Heart right ventricle (tissue), 16 donors: ENCODE data around the gene TMEM95. TPM values are rescaled to one million over a fixed set of nuclear protein-coding genes. Genes with fewer than 3 reads are reported as not detected.

ENCODE experiments used
- ATAC-seq, 8 donors: fragments of 200-7000 bp; cut with Tn5 transposase; one replicate each; pipeline ENCODE4 v1.9.1; 2020; ENCODE audit warnings: mild to moderate bottlenecking in 8 of 8, moderate library complexity in 8 of 8, moderate number of reproducible peaks in 1 of 8
- DNase-seq, 2 donors: peaks; one replicate each; pipeline ENCODE4 v3.0.0-alpha.2; 2020
- H3K27ac ChIP-seq, 10 donors: fragments of 200-600 bp; sonication (generic) in 2 of 10; one replicate each; pipeline versions ENCODE4 v1.5.0 to v1.8.0; 2020 to 2022; ENCODE audit warnings: mild to moderate bottlenecking in 3 of 10
- H3K27me3 ChIP-seq, 7 donors: fragments of 200-600 bp; one replicate each; pipeline ENCODE4 v1.8.0; 2021 to 2022; ENCODE audit warnings: mild to moderate bottlenecking in 2 of 7
- H3K36me3 ChIP-seq, 9 donors: fragments of 200-600 bp; sonication (generic) in 1 of 9; one replicate each; pipeline versions ENCODE4 v1.5.0 to v1.8.0; 2020 to 2022; ENCODE audit warnings: mild to moderate bottlenecking in 2 of 9
- H3K4me1 ChIP-seq, 9 donors: fragments of 200-600 bp; sonication (generic) in 1 of 9; one replicate each; pipeline versions ENCODE4 v1.5.0 to v1.8.0; 2020 to 2022; ENCODE audit warnings: mild to moderate bottlenecking in 4 of 9
- H3K4me3 ChIP-seq, 10 donors: fragments of 200-600 bp; sonication (generic) in 2 of 10; one replicate each; pipeline versions ENCODE4 v1.5.0 to v1.8.0; 2020 to 2022; ENCODE audit warnings: mild to moderate bottlenecking in 7 of 10, moderate library complexity in 2 of 10
- H3K9me3 ChIP-seq, 11 donors: fragments of 200-600 bp in 10 of 11; sonication (generic) in 2 of 11; one replicate each; pipeline versions ENCODE4 v1.5.0 to v1.8.0; 2013 to 2022; ENCODE audit warnings: mild to moderate bottlenecking in 2 of 11, control low read depth in 1 of 11, moderate library complexity in 1 of 11
- WGBS, 2 donors: extraction: QIAGEN DNeasy Blood & Tissue Kit; methylation state at CpG; one replicate each; pipeline ENCODE4 v1.1.7; 2013; ENCODE audit warnings: inconsistent platforms in 1 of 2; 5-methylcytosine and 5-hydroxymethylcytosine counted together
- intact Hi-C, 10 donors: fragments of 100-400 bp; cut with DNase I; formaldehyde crosslinking; loops; one replicate each; pipeline versions ENCODE4 v1.11.1 to v1.14.2; 2022
- polyA plus RNA-seq, 2 donors: library from polyadenylated mRNA; stranded (reverse); fragments of 200-250 nt; gene quantifications; one replicate each; pipeline ENCODE4 v1.2.3, GENCODE V29; 2013
- total RNA-seq, 10 donors: library from RNA; stranded (reverse); fragmentation: NEBNext Ultra II Directional in 3 of 10; extraction: Animal tissue kit (Norgen Biotek cat#: 25700) in 3 of 10; gene quantifications; one replicate each; pipeline versions ENCODE4 v1.2.1 to v1.2.4, GENCODE V29; 2021 to 2023
- TF ChIP-seq, protein P1 (sequence below), 9 donors: fragments of 200-600 bp; sonication (generic) in 2 of 9; IDR thresholded peaks; one replicate each; pipeline versions ENCODE4 v1.5.0 to v1.8.0; 2021 to 2022; ENCODE audit warnings: antibody characterized with exemption in 9 of 9, mild to moderate bottlenecking in 5 of 9, moderate library complexity in 1 of 9
- donor health status: Arrhythmogenic right ventricular cardiomyopathy.
- donor health status: ischemic (EF 13 %, LVEDD 7.1; RV severe dilation, severe dysfunction).
- donor health status: healthy with polysubstance abuse.
- donor health status: DM: no; HTN: yes; CAD: no.
- donor health status: DM: no; HTN: no; CAD: no.
- donor health status: ischemic (EF 25% LVEDD 6.9; RV normal size, moderate dysfunction).
- donor health status: ischemic (EF 25% LVEDD 5.7; RV mildly dilated, moderate dysfunction).
- donor health status: healthy.
- donor health status: DM: yes; HTN: yes; CAD: no.
- donor health status: Ischemic cardiomyopathy.
- donor health status: ischemic (EF 35%, LVEDD 5.7; RV mildly dilated, moderate dysfunction).
- donor health status: nonischemic (EF 11% LVEDD 7.7; RV severe dilation, severe dysfunction).
- donor health status: DM: yes; HTN: yes; CAD: no.
- donor health status: PGD.
- donor health status: ischemic (EF 29% LVEDD 5.4; RV normal size, mild dysfunction).
- donor health status: nonischemic (EF 23%, LVEDD 6.1; RV moderate dilation, normal function).

Gene TMEM95
- total and polyA plus RNA-seq, 12 donors, result 0.39 TPM; not detected in 11

DNA sequence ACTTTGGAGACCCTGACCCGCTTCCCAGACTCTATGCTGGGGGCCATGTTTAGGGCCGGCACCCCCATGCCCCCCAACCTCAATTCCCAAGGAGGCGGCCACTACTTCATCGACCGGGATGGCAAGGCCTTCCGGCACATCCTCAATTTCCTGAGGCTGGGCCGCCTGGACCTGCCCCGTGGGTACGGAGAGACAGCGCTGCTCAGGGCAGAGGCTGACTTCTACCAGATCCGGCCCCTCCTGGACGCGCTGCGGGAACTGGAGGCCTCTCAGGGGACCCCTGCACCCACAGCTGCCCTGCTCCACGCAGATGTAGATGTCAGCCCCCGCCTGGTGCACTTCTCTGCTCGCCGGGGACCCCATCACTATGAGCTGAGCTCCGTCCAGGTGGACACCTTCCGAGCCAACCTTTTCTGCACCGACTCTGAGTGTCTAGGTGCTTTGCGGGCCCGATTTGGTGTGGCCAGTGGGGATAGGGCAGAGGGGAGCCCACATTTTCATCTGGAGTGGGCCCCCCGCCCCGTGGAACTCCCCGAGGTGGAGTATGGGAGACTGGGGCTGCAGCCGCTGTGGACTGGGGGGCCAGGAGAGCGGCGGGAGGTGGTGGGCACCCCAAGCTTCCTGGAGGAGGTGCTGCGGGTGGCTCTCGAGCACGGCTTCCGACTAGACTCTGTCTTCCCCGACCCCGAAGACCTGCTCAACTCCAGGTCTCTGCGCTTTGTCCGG lies 1.9 kb upstream of the TMEM95 start:
- Histone ChIP-seq H3K9me3 (no peaks in the 10 kb centered on the region), H3K27ac (peak overlapping the region in 8 of 10 donors; percentile 96 to 100 (median 99)), H3K27me3 (no peaks in the 10 kb centered on the region), H3K36me3 (peaks cover 0 to 3% (median 0%) of the 10 kb centered on the region in 9 donors), H3K4me3 (peak overlapping the region in 9 of 10 donors; percentile 73 to 91 (median 84)), H3K4me1 (peaks cover 8 to 65% (median 46%) of the 10 kb centered on the region in 9 donors)
- 88 to 89% methylated on average over 37 of the region's 37 CpGs for WGBS, 2 donors
- intact Hi-C loops, result loop anchor here (5.0 to 10.0 kb wide), 10 partner anchors 39 to 332 kb away; partner anchors contain the start of genes FGF11 (in 5 of the 10), TMEM102 (in 5 of the 10), SENP3 (in 4 of the 10) and PLSCR3 (in 2 of the 10)
- ATAC-seq (no peak), DNase-seq (peak in 1 of 2 donors; percentile 22)
- TF ChIP-seq, protein P1, sequence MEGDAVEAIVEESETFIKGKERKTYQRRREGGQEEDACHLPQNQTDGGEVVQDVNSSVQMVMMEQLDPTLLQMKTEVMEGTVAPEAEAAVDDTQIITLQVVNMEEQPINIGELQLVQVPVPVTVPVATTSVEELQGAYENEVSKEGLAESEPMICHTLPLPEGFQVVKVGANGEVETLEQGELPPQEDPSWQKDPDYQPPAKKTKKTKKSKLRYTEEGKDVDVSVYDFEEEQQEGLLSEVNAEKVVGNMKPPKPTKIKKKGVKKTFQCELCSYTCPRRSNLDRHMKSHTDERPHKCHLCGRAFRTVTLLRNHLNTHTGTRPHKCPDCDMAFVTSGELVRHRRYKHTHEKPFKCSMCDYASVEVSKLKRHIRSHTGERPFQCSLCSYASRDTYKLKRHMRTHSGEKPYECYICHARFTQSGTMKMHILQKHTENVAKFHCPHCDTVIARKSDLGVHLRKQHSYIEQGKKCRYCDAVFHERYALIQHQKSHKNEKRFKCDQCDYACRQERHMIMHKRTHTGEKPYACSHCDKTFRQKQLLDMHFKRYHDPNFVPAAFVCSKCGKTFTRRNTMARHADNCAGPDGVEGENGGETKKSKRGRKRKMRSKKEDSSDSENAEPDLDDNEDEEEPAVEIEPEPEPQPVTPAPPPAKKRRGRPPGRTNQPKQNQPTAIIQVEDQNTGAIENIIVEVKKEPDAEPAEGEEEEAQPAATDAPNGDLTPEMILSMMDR (IDR thresholded peaks at IDR 0.05), result no peak

DNA sequence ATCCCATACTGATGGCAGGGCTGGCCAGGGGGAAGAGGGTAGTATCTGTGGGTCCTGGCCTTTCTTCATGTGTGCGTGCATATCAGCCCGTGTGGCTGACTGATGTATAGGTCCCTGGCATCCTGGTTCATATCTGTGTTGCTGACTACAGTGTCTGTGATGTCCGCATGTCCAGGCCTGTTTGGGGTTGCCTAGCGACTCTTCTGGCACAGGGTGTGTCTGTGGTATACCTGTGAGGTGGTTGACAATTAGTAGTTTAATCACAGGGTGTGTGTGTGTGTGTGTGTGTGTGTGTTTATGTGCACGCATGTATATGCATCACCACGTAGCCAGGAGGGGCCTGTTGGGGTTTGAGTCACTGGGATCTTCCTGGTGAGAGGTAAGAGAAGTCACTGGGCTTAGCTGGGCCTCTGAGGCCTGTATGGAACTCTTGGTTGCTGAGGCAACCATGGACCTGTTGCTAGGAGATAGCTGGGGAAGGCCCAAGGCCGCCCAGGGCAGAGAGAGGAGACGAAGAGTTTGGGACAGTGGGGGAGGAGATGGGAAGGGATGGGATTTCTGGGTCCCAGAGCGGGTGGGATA lies 603 bp upstream of the TMEM95 start:
- ATAC-seq, result no peak
- peak overlapping the region in 3 of 10 donors; percentile 7 to 36 (median 19) for H3K27ac ChIP-seq
- TF ChIP-seq, protein P1 (IDR thresholded peaks at IDR 0.05), result no peak
- H3K4me3 ChIP-seq, result no peak overlapping the region
- WGBS, 2 donors, result 80 to 88% methylated on average over 9 of the region's 9 CpGs
- intact Hi-C loops, result loop anchor here (2.0 to 10.0 kb wide), 11 partner anchors 38 to 330 kb away; partner anchors contain the start of genes FGF11 (in 5 of the 10), TMEM102 (in 5 of the 10), SENP3 (in 4 of the 10) and PLSCR3 (in 2 of the 10)
- no peaks in the 10 kb centered on the region for H3K27me3 ChIP-seq
- no peak for DNase-seq
- peaks cover 8 to 60% (median 46%) of the 10 kb centered on the region in 9 donors for H3K4me1 ChIP-seq
- no peaks in the 10 kb centered on the region for H3K9me3 ChIP-seq
- no peaks in the 10 kb centered on the region for H3K36me3 ChIP-seq

DNA sequence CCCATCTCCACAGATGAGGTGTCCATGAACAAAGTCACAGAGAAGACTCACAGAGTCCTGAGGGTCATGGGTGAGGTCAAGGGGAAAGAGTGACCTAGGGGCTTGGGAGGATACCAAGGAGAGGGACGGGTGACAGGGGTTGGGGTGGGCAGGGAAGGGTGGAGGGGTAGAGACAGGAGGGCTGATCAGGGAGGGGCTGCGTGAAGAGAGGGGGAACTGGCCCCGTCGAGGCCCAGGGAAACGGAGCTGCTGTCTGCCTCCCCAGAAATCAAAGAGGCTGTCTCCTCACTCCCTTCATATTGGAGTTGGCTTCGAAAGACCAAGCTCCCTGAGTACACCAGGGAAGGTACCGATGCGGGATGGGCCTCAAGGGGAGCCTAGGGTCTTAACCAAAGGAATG lies 617 bp downstream of the TMEM95 start:
- H3K27me3 ChIP-seq, result no peaks in the 10 kb centered on the region
- no peak overlapping the region for H3K4me3 ChIP-seq
- H3K27ac ChIP-seq, result peak overlapping the region in 4 of 10 donors; percentile 16 to 36 (median 22)
- intact Hi-C loops, result loop anchor here in 7 of 10 donors (2.0 to 10.0 kb wide), 8 partner anchors 37 to 329 kb away; partner anchors contain the start of genes FGF11 (in 4 of the 7), TMEM102 (in 4 of the 7), SENP3 (in 3 of the 7) and PLSCR3 (in 2 of the 7)
- H3K4me1 ChIP-seq, result peaks cover 6 to 47% (median 33%) of the 10 kb centered on the region in 9 donors
- no peak for ATAC-seq
- 78 to 81% methylated on average over 8 of the region's 8 CpGs for WGBS, 2 donors
- TF ChIP-seq, protein P1 (IDR thresholded peaks at IDR 0.05), result no peak
- H3K9me3 ChIP-seq, result no peaks in the 10 kb centered on the region
- no peaks in the 10 kb centered on the region for H3K36me3 ChIP-seq
- DNase-seq, result no peak

DNA sequence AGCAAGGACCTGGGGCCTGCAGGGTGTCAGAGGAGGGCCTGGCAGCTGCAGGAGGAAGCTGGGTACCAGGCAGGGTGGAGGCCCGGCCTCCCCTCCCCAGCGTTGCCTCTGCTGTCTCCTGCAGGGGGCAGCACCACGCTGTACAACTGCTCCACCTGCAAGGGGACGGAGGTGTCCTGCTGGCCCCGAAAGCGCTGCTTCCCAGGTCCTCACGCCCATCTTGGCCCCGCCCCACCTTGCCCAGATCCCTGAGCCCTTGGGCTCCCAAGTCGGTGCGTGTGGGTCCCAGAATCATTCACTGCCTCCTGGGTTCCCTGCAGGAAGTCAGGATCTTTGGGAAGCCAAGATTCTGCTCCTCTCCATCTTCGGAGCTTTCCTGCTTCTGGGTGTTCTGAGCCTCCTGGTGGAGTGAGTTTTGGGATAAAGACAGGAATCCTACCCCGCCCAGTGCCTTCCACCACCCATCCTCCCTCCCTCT lies 1.2 kb downstream of the TMEM95 start:
- DNase-seq, result peak; percentile 77 to 84
- Histone ChIP-seq H3K4me3 (peak overlapping the region in 1 of 10 donors; percentile 12), H3K27me3 (no peaks in the 10 kb centered on the region), H3K36me3 (no peaks in the 10 kb centered on the region), H3K4me1 (peaks cover 6 to 42% (median 31%) of the 10 kb centered on the region in 9 donors), H3K27ac (peak overlapping the region in 5 of 10 donors; percentile 4 to 34 (median 16)), H3K9me3 (no peaks in the 10 kb centered on the region)
- 13 to 14% methylated on average over 11 to 12 of the region's 12 CpGs for WGBS, 2 donors
- TF ChIP-seq, protein P1 (IDR thresholded peaks at IDR 0.05), result peak; percentile 64 to 92 (median 85)
- intact Hi-C loops, result loop anchor here in 9 of 10 donors (1.0 to 10.0 kb wide), 11 partner anchors 36 to 329 kb away; partner anchors contain the start of genes FGF11 (in 5 of the 9), TMEM102 (in 5 of the 9), SENP3 (in 4 of the 9) and PLSCR3 (in 2 of the 9)
- ATAC-seq, result peak in 4 of 8 donors; percentile 22 to 39 (median 36)
